MCF 10A (cell line): ENCODE results near the gene GRAPL. TPM values are rescaled to one million over a fixed set of nuclear protein-coding genes. Genes with fewer than 3 reads are reported as not detected.
A peak's percentile ranks its signal among the peaks of the same experiment; 100 is the strongest.
"Not testable (repeated sequence)": the region's sequence is repeated elsewhere in the genome, so short reads cannot be mapped to it uniquely, and the experiment has no call there.

Experiments used
- BruUV-seq: library from RNA; stranded (reverse); fragments of 400-500 nt; replicated peaks from 2 replicates; lab custom pipeline; 2021; lab: Mats Ljungman, UMichigan
- CTCF ChIA-PET: fragments of 300-600 bp; sonication (Branson Sonifier 250); formaldehyde crosslinking; extraction: SDS; loops from one replicate; lab custom pipeline; 2021; ENCODE audit warnings: antibody characterized with exemption, inconsistent platforms; lab: Yijun Ruan, JAX
- POLR2A ChIA-PET: fragments of 300-600, 350-650 bp; sonication (Branson Sonifier 250); formaldehyde crosslinking; extraction: SDS; loops from one replicate; lab custom pipeline; 2020; ENCODE audit warnings: antibody characterized with exemption, inconsistent platforms; lab: Yijun Ruan, JAX
- DNase-seq: peaks from one replicate; pipeline ENCODE4 v3.0.0-alpha.2; 2018; ENCODE audit not compliant: unreplicated experiment
- H3K27ac Mint-ChIP-seq: one replicate; pipeline ENCODE4 v1.8.0; 2022; ENCODE audit warnings: mild to moderate bottlenecking, low read depth, mixed read lengths; ENCODE audit not compliant: unreplicated experiment
- H3K27me3 Mint-ChIP-seq: one replicate; pipeline ENCODE4 v1.8.0; 2022; ENCODE audit warnings: mixed read lengths; ENCODE audit not compliant: insufficient read depth, unreplicated experiment
- H3K36me3 Mint-ChIP-seq: one replicate; pipeline ENCODE4 v1.8.0; 2022; ENCODE audit warnings: mild to moderate bottlenecking, moderate library complexity, mixed read lengths; ENCODE audit not compliant: insufficient read depth, unreplicated experiment
- H3K4me1 Mint-ChIP-seq: one replicate; pipeline ENCODE4 v1.8.0; 2022; ENCODE audit warnings: mixed read lengths; ENCODE audit not compliant: insufficient read depth, unreplicated experiment
- H3K4me3 Mint-ChIP-seq: one replicate; pipeline ENCODE4 v1.8.0; 2022; ENCODE audit warnings: mild to moderate bottlenecking, moderate library complexity, mixed read lengths; ENCODE audit not compliant: unreplicated experiment
- H3K9me3 Mint-ChIP-seq: one replicate; pipeline ENCODE4 v1.8.0; 2022; ENCODE audit warnings: mixed read lengths; ENCODE audit not compliant: unreplicated experiment
- intact Hi-C: fragments of 100-400 bp; cut with micrococcal nuclease; formaldehyde crosslinking; loops from 2 replicates; pipeline ENCODE4 v1.14.1; 2022
- total RNA-seq: library from RNA; stranded (reverse); gene quantifications from 2 replicates; pipeline ENCODE4 v1.2.3, GENCODE V29; 2022

The GRAPL gene
- total RNA-seq, 1 experiment from 2014 or later = not detected

DNA sequence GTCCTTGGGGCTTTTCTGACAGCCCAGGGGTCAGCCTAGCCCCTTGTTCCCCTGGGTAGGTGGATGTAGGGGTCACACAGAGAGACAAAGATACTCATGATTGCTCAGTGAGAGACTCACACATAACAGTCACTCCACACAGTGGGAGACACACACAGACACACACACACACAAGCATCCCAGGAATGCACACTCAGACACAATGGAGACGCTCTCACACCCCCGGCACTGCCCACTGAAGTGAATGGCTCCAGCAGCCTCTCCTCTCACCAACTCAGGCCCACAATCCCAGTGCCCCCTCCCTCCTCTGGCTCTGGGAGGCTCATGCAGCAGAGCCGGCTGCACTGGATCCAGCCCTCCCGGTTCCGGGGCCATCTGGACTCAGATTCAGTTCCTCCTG, 17.0 kb downstream of the GRAPL start:
- H3K9me3 Mint-ChIP-seq, H3K4me1 Mint-ChIP-seq, H3K4me3 Mint-ChIP-seq, CTCF ChIA-PET, POLR2A ChIA-PET, H3K36me3 Mint-ChIP-seq, DNase-seq, intact Hi-C loops, BruUV-seq, H3K27ac Mint-ChIP-seq, H3K27me3 Mint-ChIP-seq: not testable (repeated sequence)

GRCh38 chr17:19145471-19145870, 18.1 kb downstream of the GRAPL start:
- BruUV-seq, POLR2A ChIA-PET, intact Hi-C loops, DNase-seq, H3K36me3 Mint-ChIP-seq, H3K27me3 Mint-ChIP-seq, H3K4me3 Mint-ChIP-seq, H3K9me3 Mint-ChIP-seq, H3K4me1 Mint-ChIP-seq, H3K27ac Mint-ChIP-seq, CTCF ChIA-PET: not testable (repeated sequence)

DNA sequence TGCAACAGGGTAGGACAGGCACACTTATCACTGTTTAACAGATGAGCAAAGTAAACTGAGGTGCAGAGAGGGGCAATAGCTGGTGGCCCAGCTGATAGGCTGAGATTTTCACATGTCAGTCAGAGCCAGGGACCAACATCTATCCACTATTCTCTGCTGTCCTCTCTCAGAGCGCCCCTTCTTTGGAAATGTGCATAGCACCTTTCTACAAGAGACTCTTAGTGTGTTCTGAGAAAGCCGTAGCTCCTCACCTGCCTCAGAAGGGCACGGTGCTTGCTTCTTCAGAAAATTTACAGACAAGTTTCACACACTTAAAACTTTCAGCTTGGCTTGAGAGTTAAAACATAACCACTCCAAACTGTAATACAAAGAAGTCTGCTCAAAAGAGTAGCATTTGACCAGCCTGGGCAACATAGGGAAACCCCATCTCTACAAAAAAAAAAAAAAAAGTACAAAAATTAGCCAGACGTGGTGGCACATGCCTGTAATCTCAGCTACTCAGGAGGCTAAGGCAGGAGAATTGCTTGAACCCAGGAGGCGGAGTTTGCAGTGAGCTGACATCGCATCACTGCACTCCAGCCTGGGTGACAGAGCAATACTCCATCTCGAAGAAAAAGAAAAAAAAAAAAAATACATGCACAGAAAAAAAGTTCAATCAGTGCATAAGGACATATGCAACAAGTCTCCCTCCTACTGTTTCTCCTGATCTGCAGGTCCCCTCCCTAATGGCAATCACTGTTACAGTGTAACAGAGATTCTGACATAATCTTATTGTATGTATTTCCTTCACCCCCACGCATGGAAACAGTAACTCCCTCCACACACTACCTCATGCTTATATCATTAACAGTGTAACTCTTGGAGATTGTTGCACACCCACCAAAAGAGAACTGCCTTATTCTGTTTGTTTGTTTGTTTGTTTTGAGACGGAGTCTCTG, 23.6 kb downstream of the GRAPL start:
- BruUV-seq, H3K27ac Mint-ChIP-seq, H3K4me1 Mint-ChIP-seq, CTCF ChIA-PET, H3K9me3 Mint-ChIP-seq, H3K4me3 Mint-ChIP-seq, H3K36me3 Mint-ChIP-seq, POLR2A ChIA-PET, H3K27me3 Mint-ChIP-seq, DNase-seq, intact Hi-C loops: not testable (repeated sequence)

DNA sequence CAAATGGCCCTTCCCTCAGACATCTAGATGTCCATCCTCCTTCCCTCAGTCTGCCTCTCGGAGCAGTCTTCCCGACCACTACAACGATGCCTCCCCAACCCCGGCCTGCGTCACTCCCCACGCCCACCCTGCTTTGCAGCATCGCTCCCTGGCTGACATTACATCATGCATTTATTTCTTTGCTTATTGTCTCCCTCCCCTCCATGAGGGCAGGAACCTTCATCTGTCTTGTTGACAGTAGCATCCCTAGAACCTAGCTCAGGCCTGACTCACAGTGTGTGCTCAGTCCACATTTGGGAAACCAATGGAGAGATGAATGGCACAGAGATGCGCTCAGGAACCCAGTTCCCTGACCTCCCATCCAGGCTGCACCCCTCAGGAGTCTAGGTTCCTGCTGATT, 30.2 kb downstream of the GRAPL start:
- CTCF ChIA-PET, BruUV-seq, H3K4me1 Mint-ChIP-seq, H3K27me3 Mint-ChIP-seq, DNase-seq, H3K36me3 Mint-ChIP-seq, H3K27ac Mint-ChIP-seq, intact Hi-C loops, H3K4me3 Mint-ChIP-seq, H3K9me3 Mint-ChIP-seq, POLR2A ChIA-PET: not testable (repeated sequence)

DNA sequence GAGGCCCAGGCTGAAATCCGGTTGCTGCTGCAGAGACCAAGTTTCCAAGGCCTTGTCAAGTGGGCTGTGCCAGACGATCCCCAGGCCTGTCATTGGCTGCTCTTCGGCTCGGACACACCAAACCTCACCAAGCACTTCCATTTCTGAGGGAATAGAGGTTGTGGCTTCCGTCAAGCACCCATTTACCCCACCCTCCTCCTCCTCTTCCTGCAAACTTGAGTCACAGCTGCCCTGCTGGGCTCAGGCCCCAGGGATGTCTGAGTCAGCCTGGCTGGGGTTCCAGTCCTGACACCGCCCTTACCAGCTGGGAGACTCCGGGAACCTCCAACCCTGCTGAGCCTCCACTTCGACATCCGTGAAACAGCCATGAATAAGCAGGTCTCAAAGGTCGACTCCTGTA, 31.1 kb downstream of the GRAPL start:
- POLR2A ChIA-PET, H3K4me1 Mint-ChIP-seq, H3K9me3 Mint-ChIP-seq, BruUV-seq, CTCF ChIA-PET, H3K4me3 Mint-ChIP-seq, H3K27ac Mint-ChIP-seq, intact Hi-C loops, H3K36me3 Mint-ChIP-seq, DNase-seq, H3K27me3 Mint-ChIP-seq: not testable (repeated sequence)

DNA sequence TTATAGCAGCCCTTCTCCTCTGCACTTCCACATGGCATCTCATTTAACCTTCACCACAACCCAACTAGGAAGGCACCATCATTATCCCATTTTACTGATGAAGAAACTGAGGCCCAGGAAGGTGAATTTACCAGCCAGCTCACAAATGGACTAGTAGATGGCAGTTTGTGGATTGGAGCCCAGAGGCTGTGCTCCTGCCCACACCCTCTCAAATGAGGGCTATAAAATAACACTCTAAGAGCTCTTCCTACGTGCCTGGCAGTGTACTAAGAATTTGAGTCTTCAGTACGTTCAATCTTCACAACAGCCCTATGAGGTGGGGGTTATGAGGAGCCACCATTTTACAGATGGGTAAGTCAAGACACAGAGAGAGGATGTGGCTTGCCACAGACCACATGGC, 31.5 kb downstream of the GRAPL start:
- H3K27me3 Mint-ChIP-seq, H3K4me1 Mint-ChIP-seq, H3K4me3 Mint-ChIP-seq, CTCF ChIA-PET, POLR2A ChIA-PET, H3K27ac Mint-ChIP-seq, BruUV-seq, H3K36me3 Mint-ChIP-seq, intact Hi-C loops, DNase-seq, H3K9me3 Mint-ChIP-seq: not testable (repeated sequence)

GRCh38 chr17:19161308-19162107, 34.1 kb downstream of the GRAPL start:
- DNase-seq, H3K4me1 Mint-ChIP-seq, H3K36me3 Mint-ChIP-seq, H3K9me3 Mint-ChIP-seq, intact Hi-C loops, H3K4me3 Mint-ChIP-seq, POLR2A ChIA-PET, CTCF ChIA-PET, BruUV-seq, H3K27me3 Mint-ChIP-seq, H3K27ac Mint-ChIP-seq: not testable (repeated sequence)

DNA sequence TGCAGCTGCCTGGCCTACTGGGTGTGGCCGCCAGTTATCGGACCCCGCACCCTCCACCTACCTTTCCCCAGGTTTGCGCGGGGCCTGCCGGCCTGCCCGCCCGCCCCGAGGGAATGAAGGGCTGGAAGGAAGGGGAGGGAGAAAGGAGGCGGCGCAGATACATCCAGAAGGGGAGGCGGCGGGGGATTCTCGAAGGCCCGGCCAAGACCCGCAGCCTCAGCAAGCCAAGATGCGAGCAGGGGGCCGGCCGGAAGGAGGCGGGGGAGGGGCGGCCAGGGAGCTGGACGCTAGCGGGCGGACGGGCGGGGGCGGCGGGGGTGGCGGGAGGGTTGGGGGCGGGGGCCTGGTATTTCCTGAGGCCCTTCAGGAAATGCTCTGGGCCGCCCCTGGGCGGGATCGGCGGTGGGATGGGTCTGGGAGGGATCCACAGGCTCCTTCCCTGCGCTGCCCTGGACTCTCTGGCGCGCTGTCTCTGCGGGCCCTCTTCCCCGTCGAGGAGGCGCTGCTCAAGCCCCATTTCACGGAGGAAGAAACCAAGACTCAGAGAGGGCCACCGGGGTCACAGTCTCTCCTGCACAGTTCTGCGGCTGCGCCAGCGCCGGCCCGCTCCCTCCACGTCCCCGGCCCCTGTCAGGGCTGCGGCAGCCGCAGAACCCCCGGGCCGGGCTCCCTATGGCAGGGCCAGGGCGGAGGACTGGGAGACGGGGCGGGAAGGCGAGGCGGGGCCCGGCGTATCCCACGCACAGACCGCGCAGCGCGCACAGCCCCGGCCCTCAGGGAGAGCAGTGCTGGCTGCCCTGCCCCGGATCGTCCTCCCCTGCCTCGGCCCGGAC, 35.2 kb downstream of the GRAPL start:
- CTCF ChIA-PET, POLR2A ChIA-PET: not testable (repeated sequence)
- BruUV-seq = TSS peak; percentile 47

More for the DNA sequence above, 35.2 kb downstream of the GRAPL start:
- H3K36me3 Mint-ChIP-seq, H3K27ac Mint-ChIP-seq, H3K9me3 Mint-ChIP-seq, H3K4me1 Mint-ChIP-seq, DNase-seq, intact Hi-C loops, H3K4me3 Mint-ChIP-seq, H3K27me3 Mint-ChIP-seq: not testable (repeated sequence)
